NCI-H2029 treated with DMSO at 0.1 percent for 48 hours (cell line): ENCODE data around the gene DYTN.

Experiments used
- DNase-seq: peaks from one replicate; lab custom pipeline; 2025; lab: John Stamatoyannopoulos, UW

Gene DYTN

GRCh38 chr2:206698811-206699210, 19.4 kb downstream of the DYTN start:
- no peak for DNase-seq

GRCh38 chr2:206696910-206697309, 21.3 kb downstream of the DYTN start:
- DNase-seq, result no peak

DNA sequence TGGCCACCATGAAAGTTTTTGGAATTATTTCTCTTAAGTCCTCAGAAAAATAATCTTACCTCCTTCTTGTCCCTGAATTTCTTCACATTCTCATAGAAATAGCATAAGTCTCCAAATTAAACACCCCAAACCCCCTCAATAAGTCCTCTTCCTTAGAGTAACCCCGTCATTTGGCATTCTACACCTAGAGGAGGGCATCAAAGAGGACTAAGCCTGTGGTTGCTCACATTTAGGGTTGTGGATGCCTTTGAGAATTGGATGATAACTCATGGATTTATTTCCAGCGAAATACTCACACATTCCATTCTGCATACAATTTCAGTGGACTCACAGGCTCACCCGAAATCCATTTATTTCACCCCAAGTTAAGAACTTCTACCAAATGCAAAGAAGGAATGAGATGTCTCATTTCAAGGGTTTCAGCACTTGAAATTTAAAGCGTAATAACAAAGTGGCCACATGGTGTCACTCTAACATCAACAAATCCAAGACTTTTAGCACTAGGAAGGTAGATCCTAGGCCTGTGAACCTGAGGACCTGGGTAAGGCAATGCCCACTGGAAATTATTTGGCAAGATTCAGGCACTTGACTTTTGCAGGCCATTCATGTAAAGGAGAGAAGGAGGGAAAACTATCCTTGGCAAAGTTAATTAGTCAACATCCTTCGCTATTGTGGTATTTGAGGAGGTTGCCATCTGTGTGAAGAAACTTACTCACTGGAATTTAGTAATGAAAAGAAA, 24.6 kb downstream of the DYTN start:
- DNase-seq, result peak; percentile 62

DNA sequence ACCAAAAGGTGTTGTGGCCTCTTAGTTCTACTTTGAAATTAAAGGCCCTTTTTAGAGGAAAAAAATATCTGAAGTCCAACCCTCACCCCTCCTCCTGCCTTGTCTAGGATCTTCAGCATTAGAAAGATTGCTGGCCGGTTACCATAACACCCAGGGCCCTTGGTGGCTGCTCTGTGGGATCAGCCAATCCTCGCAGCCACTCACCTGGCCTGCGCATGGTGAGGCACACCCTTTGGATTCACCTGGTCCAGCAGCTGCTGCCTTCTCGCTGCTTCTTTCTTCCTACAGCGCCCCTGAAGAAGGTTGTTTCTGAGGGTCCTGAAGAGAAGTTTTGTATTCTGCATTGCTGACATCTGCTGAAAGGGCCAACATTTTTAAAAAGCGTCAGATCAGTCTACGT, 25.2 kb downstream of the DYTN start:
- DNase-seq, result no peak

DNA sequence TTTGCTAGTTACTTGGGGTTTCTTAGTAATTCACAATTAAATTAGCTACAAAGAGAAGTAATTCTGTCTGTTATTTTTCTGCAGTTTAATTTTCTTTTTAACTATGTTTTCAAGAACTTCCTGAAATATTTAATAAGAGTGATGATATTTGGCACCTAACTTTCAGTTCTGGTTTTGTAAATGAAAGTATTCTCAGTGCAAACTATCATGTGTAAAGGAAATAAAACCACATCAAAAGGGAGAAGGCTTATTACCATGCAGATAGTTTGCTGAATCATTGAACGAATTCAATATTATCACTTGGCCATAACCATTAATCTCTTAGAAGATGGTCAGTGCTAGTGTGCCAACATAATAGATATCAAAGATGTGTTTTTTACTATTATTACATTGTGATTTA, 29.2 kb downstream of the DYTN start:
- DNase-seq, result no peak

DNA sequence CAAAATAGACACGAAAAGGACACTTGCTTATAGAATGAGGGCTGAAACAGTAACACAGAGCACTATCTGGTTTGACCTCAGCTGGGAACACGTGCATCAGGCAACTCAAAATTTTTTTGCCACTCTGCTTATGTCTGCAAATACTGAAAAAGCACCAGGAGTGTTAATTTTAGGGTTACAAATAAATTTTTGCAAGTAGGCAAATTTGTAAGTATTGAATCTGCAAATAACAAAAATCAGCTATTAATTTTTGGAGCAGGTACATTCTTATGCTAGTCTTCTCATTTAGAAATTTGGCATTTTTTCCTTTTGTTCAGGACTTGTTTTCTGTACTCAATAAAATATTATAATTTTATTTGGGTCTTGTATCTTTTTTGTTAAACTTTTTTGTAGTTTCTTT, 29.7 kb downstream of the DYTN start:
- DNase-seq, result no peak

- no peak for DNase-seq
Measured at GRCh38 chr2:206683546-206683945, 34.6 kb downstream of the DYTN start.

DNA sequence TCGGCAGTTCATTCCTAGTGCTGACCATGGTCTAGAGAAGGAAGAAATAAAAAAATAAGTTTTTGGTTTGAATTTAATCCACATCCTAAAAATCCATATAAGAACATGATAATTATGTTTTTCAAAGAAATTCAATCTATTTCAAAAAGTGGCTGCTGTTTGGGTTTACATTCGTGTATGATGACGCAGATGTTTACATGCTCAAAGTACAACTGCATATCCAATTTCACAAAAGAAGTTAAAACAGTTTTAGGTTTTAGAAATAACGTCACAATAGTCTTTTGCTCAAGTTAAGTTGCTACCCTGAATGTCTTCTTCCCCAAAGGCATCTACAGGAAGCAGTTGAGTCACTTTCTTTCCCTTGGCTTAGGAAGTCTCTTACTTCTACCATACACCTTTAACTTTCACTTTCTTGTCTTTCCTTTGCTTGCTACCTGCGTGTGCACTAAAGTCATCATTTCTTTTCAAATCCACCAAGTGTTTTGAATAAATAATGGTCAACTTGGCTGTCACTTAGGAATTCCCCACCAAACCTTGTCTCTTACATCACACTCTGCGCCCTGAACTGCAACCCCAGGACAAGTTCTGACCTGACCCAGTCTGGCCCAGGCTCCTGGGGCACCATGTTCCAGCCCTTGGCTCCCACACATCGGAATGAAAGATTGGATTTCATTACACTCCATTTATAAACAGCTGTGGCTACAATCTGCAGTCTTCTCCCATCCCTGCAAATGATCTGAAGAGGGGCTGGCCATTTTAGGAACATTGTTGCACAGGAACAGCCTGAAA, 47.5 kb downstream of the DYTN start:
- DNase-seq, result no peak

DNA sequence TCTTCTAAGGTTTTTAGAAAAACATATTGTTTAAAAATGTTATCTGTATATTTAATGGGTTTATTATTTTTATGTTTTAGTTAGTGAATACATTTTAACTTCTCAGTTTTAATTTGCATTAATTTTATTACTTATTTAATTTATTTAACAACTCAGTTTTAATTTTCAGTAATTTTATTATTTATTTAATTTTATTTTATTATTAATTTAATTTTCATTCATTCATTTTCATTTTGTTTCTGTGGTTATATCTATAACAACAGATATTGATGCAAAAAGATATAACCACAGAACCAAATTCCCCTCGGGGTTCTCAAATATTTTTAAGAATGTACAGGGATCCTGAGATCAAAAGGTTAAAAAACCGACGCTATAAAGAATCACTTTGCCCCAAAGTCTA, 52.9 kb downstream of the DYTN start:
- DNase-seq, result no peak

- no peak for DNase-seq
Measured at GRCh38 chr2:206657087-206657486, 61.1 kb downstream of the DYTN start.

- no peak for DNase-seq
Measured at GRCh38 chr2:206647985-206648384, 70.2 kb downstream of the DYTN start.

GRCh38 chr2:206642075-206643025, 75.8 kb downstream of the DYTN start, which contains the start of gene FAM237A:
Gene FAM237A (plus strand): TSS chr2:206642487. CDS start chr2:206644237, 1,750 bp downstream.
- no peak for DNase-seq

- DNase-seq, result no peak
Measured at GRCh38 chr2:206641226-206641625, 77.0 kb downstream of the DYTN start.

DNA sequence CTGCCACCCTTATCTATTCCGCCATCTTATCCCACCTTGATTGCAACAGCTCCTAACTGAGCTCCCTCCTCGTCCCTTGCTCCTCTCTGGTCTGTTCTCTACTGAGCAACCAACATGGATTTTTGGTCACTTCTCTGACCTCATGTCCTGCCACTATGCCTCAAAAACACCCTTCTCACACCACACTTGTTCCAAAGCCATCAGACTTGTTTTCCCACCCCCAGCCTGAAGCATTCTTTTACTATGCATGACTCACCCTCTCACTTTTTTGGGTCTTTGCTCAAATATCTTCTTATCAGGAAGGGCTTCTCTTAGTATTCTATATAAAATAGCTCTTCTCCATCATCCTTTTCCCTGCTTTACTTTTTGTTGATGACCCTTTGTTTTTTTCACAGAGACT, 78.6 kb downstream of the DYTN start:
- no peak for DNase-seq

DNA sequence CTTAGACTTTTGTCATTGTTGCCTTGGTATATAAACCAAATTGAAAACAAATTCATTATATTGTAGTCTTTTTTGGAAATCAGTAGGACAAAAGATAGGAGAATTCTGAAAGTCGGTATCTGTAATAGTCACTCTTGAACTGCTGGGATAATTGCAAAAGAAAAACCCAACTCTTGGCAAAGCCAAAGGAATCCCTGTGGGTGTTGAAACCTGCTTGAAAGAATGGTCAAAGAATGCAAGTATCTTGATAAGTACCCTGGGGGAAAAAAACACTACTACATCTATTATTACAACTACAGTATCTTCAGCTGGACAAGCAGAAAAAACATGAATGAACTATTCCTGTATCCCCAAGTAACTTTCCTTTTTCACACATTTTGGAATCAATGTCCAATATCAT, 83.2 kb downstream of the DYTN start:
- DNase-seq, result no peak

DNA sequence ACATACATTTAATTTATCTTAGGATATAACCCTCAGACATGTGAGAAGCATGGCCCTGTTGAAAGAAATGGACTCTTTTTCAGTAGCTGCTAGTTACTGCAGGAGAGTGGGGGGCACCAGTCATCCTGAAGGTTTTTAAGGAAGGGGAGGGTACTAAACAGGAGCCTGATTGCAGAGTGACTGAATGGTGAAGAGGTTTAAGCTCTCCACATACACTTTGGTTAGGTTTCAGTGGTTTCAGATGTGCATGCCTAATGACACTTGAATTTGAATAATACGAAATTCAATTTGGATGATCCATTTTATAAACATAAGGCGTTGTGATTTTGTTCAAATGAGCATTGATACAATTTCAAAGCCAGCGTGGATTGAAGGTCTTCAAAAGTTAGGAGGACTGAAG, 86.9 kb downstream of the DYTN start:
- DNase-seq, result no peak

- DNase-seq, result no peak
Measured at GRCh38 chr2:206627632-206628031, 90.6 kb downstream of the DYTN start.

DNA sequence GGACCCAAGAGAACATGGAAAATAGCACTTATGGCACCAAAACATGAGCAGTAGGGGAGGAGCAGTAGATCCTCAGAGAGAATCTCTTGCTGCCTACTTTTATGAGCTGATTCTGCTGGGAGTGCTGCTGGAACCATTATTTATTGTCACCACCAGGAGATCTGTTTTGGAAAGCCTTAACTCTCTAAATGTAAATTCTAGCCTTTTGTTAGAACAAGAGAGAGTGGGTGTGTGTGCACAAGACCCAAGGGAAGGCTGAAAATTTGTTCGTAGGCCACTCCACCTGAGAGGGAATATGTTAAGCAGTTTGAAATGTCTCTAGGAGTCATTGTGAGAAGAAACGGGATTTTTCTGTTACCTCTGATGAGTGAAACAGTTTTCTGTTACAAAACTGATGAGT, 92.1 kb downstream of the DYTN start:
- no peak for DNase-seq

GRCh38 chr2:206619011-206619410, 99.2 kb downstream of the DYTN start:
- no peak for DNase-seq

GRCh38 chr2:206616151-206616550, 102.0 kb downstream of the DYTN start:
- DNase-seq, result no peak

- no peak for DNase-seq
Measured at GRCh38 chr2:206615417-206616089, 102.6 kb downstream of the DYTN start.

- no peak for DNase-seq
Measured at GRCh38 chr2:206614811-206615210, 103.4 kb downstream of the DYTN start.
